ENCODE measurements around the gene TLX3.
A peak's percentile ranks its signal among the peaks of the same experiment; 100 is the strongest.
"Not testable (repeated sequence)": the region's sequence is repeated elsewhere in the genome, so short reads cannot be mapped to it uniquely, and the experiment has no call there.

The TLX3 gene

DNA sequence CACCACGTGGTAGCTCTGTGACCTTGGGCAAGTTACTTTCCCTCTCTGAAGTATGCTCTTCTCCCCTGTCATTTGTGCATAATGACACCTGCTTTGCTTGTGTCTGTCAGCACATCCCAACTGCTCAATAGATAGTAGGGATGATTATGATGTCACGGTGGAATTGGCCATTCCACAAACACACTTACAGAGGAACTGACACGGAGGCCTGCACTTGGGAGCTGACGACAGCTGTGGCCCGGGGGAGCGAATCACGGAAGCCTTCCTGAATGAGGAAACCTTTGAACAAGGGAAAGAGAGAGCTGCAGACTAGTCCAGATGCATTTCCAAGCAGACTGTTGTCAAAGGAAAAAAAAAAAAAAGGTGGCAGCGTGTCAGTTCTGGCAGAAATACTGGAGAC lies 21.0 kb downstream of the TLX3 start:
- DNase-seq: no peak

DNA sequence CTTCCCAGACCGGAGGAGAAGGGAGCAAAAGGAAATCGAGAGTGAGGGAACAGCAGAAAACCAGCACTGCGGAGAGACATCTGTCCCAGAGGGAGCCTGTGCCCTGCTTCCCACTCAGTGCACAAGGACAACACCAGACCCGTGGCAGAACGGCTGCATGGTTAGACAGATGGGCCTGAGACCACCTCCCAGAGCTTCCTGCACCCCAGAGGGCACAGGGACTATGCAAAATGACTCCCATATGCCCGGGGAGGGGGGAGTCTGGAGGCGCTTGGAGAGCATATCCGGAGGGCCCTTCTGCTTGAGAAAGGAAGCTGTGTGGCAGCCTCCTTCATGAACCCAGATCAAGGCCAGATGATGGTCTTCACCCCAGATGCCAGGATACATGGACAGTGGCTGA lies 26.6 kb downstream of the TLX3 start:
- no peak for DNase-seq

DNA sequence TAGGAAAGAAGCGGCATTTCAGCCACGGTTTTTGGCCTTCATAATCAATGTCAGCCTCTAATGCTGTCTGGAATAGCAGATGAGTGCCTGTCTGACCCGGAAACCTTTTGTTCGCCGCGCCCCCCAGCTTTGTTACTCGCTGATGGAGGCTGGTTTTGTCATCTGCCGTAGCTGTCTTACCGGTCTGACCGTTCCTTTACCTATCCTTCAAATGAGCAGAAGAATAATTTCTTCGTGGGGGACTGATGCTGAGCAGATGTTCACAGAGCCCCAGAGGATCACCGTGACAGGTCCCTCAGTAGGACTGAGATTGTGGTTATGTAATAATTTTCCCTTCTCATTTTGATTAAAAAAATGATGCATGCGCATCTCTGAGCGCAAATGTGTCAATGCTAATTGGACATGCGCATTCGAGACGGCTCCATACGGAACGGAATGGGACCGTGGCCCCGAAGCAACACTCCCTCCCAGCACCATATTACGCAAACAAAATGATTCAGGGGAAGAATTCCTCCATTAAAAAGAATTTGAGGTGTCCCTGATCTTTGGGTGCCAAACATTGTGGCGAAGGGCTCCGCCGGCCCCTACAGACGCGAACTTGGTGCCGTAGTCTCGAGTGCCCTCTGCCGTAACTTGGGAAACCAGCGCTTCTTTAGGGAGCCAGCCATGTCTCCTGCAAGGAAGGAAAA lies 27.6 kb downstream of the TLX3 start:
- DNase-seq: peak; percentile 50

DNA sequence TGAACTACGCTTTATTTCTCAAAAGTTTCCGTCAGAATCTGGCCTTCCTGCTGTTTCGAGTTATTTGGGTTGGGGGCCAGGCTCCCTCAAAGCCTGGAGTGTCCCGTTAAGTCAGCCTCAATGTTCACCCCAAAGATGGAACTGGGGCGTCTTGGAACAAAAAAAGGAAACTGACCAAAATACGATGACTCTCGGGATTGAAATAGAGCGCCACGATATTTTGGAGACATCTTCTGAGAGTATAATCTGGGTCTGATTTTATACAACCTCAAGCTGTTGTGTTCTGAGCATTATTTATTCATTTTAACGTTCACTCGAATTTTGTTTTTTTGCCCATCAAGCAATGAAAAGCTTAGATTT lies 28.1 kb downstream of the TLX3 start:
- no peak for DNase-seq

DNA sequence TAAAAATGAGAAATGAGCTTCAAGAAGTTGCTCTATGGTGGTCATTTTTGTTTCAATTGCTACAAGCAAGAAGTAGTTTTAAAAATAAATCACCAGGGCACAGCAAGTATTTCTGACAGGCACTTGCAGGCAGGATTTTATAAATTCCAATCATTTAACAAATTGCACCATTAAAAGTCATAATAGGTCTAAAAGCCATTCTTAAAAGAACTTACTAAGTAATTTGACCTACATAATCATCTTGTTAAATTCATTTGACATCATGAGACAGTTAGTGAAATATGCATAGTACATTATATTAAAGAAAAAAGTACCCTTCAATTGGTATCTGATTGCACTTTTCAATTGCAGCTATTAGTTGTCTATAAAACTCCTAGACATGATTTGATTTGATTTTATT lies 31.0 kb downstream of the TLX3 start:
- no peak for DNase-seq

DNA sequence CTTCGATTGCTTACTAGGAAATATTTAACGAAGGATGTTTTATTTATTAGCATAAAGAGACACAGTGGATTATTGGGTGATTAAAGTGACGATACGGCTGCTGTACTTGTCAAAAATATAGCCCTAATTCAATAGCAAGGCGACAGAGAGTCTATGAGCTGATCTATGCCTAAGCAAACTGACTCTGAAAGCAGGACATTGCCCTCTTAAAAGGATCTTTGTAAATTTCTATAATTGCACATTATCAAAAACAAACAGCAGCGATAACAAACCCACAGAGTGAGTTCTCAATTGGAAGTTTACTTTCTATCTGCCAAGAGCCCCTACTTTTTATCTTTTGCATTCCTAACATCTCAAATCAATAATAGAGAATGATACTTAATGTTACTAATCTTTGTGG lies 31.4 kb downstream of the TLX3 start:
- DNase-seq: no peak

DNA sequence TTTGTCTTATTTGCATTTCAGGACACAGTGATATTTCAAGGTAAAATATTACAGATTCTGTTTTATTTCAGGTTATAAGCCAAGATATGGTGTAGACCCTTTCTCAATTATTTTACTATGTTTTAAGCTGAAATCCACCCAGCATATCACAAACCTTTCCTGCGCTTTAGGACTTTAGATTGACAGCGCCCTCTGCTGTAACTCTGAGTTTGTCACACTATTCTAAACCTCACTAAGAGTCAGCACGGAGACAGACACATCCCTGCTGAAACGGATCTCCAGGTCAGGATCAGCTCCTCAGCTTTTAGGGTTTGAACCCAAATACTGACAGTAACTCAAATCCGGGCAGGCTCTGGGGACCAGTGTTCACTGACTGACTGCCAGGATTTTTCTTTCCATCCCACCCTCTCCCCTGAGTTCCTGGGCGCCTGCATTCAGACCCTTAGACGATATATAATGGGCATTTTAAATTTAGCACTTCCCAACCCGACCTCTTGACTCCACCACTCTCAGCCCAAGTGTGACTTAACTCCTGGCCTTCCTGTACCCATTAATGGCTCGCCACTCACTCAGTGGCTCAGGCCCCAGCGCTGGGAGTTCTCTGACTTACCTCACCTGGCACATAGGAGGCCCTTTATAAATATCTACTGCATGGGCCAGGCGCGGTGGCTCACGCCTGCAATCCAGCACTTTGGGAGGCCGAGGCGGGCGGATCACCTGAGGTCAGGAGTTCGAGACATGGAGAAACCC lies 33.5 kb downstream of the TLX3 start:
- peak; percentile 53 for DNase-seq

DNA sequence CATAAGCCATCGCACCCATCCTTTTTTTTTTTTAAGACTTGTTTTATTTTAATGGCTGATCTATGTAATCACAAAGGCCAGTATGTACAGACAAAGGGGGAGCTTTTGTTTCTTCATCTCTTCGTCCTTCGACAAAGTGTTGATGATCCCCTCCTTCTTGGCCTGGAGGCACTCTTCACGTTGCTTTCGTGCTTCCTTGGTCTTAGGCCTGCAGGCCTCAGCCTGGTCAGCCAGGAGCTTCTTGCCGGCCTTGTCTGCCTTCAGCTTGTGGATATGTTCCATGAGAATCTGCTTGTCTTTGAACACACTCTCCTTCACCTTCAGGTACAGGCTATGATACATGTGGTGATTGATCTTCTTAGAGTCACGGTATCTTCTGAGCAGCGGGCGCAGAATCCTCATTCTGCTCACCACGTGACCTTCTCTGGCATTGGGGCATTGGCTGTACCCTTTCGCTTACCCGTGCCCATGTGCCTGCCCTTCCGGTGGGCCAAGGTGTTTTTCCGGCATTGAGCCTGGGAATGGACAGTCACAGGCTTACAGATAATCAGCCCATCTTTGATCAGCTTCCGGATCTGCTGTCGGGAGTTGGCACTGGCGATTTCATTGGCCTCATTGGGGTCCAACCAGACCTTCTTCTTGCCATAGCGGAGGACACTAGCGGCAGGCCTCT lies 36.0 kb downstream of the TLX3 start:
- no peak for DNase-seq

DNA sequence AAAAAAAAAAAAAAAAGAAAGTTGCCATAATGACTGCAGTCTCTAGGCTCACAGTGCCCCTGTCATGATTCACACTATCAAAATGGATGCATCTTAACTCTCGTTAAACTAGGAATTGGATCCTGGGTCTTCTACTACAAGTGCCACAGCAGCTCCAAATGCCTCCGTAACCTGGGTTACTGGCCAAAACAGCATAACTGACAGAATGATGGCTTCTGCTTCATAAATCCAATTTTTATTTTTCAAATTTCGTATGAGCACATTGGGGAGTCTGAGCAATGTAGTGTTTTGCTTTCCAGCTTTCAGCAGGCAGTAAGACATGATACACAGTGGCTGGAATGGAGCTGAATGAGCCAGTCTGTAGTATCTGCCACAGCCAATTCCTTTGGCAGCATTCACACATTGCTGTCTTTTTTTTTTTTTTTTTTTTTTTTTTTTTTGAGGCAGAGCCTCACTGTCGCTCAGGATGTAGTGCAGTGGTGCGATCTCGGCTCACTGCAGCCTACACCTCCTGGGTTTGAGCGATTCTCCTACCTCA lies 42.6 kb downstream of the TLX3 start:
- DNase-seq: no peak

DNA sequence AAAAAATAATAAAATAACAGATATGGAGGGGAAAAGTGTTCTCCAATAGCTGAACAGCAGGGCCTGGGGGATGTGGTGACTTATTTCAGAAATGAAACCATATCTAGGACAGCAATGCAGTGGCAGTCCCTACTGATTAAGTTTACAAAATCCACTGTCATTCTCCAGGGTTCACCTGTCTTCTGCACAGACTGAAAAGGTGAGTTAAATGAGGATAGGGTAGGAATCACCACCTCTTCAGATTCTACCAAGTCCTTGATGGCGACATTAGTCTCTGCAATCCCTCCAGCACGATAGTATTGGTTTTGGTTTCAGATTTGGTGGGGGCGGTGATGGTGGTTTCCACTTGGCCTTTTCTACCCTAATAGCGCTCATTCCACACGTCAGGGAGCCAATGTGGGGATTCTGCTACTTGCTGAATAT lies 46.3 kb downstream of the TLX3 start:
- no peak for DNase-seq

DNA sequence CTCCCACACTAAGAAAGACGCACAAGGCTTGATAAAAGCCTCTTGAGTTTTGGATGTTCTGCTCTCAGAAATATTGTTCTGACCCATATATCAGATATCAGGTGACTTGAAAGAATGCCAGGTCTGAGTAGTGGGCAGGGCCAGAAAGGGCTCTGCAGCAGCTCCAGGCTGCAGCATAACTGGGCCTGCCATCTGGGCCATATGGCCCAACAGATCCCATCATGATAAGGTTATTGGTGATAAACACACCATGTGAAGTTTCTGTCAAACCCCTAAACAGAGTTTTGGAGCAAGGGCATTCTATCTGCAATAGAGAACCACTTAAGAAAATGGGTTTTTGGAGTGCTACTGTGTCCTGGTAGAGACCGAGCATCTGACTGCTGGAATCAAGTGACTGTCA lies 48.8 kb downstream of the TLX3 start:
- no peak for DNase-seq

DNA sequence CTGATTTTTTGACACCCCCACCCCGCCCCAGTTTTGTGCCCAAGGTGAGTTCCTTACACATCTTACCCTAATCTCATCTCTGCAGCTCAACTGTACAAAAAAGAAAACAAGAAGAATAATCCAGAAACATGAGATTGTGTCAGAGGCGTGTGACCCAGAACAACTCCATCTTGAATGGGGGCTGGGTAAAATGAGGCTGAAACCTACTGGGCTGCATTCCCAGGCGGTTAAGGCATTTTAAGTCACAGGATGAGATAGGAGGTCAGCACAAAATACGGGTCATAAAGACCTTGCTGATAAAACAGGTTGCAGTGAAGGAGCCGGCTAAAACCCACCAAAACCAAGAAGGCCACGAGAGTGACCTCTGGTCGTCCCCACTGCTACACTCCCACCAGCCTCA lies 52.1 kb downstream of the TLX3 start:
- DNase-seq: not testable (repeated sequence)

Data from NCI-H2227 treated with DMSO at 0.1 percent for 48 hours (cell line).